ENCODE results near the gene DIP2B. TPM values are rescaled to one million over a fixed set of nuclear protein-coding genes. Genes with fewer than 3 reads are reported as not detected.
A peak's percentile ranks its signal among the peaks of the same experiment; 100 is the strongest.

Gene DIP2B
- polyA plus RNA-seq, 3 donors = 3.5 to 12.3 (median 6.5) TPM

GRCh38 chr12:50771409-50771808 lies 266.6 kb downstream of the DIP2B start:
- intact Hi-C loops (cut with micrococcal nuclease) = no loop called here
- H3K36me3 ChIP-seq (replicated peaks in 1 of 2; ENCODE audit: control insufficient read depth in 1 of 2, insufficient read depth in 2 of 2, low read length in 2 of 2) = peaks cover 3 to 31% of the 10 kb centered on the region in 2 donors

GRCh38 chr12:50772470-50772869 lies 267.7 kb downstream of the DIP2B start:
- intact Hi-C loops (cut with micrococcal nuclease) = no loop called here
- Histone ChIP-seq H3K4me2 (replicated peaks; ENCODE audit: extremely low read depth, low read length, poor library complexity, severe bottlenecking) (no peak overlapping the region), H3K9ac (ENCODE audit: insufficient read depth, low read length, poor library complexity, severe bottlenecking) (no peak overlapping the region), H2AFZ (ENCODE audit: insufficient read depth, low read depth, low read length, poor library complexity, severe bottlenecking) (no peak overlapping the region), H3K4me3 (replicated peaks in 1 of 3; ENCODE audit: low read depth in 2 of 3, low read length in 3 of 3) (no peak overlapping the region), H3K27me3 (ENCODE audit: control insufficient read depth in 2 of 2, insufficient read depth in 2 of 2, low read length in 2 of 2) (no peaks in the 10 kb centered on the region), H3K9me3 (replicated peaks in 1 of 2; ENCODE audit: control insufficient read depth in 1 of 2, insufficient read depth in 1 of 2, low read length in 2 of 2) (no peaks in the 10 kb centered on the region), H4K20me1 (ENCODE audit: insufficient read depth, low read length) (peaks cover 55% of the 10 kb centered on the region), H3K27ac (ENCODE audit: low read depth in 1 of 2, low read length in 2 of 2) (no peak overlapping the region), H3K36me3 (replicated peaks in 1 of 2; ENCODE audit: control insufficient read depth in 1 of 2, insufficient read depth in 2 of 2, low read length in 2 of 2) (peaks cover 3 to 31% of the 10 kb centered on the region in 2 donors), H3K4me1 (ENCODE audit: control insufficient read depth in 1 of 2, insufficient read depth in 2 of 2, low read length in 2 of 2) (no peaks in the 10 kb centered on the region), H3K79me2 (ENCODE audit: insufficient read depth, low read length) (peaks cover 94% of the 10 kb centered on the region)
- Mint-ChIP-seq H3K9me3 (no peaks in the 10 kb centered on the region), H3K27me3 (ENCODE audit: low read depth in 3 of 3) (peaks cover 0 to 2% (median 0%) of the 10 kb centered on the region in 3 donors), H3K4me1 (no peaks in the 10 kb centered on the region), H3K27ac (peak overlapping the region in 2 of 7 donors; percentile 28 to 86), H3K36me3 (peaks cover 24 to 49% of the 10 kb centered on the region in 2 donors), H3K4me3 (no peak overlapping the region)
- no peak for TF ChIP-seq CTCF (IDR thresholded peaks at IDR 0.05)
- DNase-seq = no peak
- no CpG with 5 or more reads among the region's 5 CpGs for WGBS (ENCODE audit: insufficient coverage)

More at GRCh38 chr12:50771409-50771808, 266.6 kb downstream of the DIP2B start:
- H3K9me3 ChIP-seq (replicated peaks in 1 of 2; ENCODE audit: control insufficient read depth in 1 of 2, insufficient read depth in 1 of 2, low read length in 2 of 2) = no peaks in the 10 kb centered on the region
- no peak overlapping the region for H2AFZ ChIP-seq (ENCODE audit: insufficient read depth, low read depth, low read length, poor library complexity, severe bottlenecking)
- H3K27ac ChIP-seq (ENCODE audit: low read depth in 1 of 2, low read length in 2 of 2) = no peak overlapping the region
- Mint-ChIP-seq H3K27me3 (ENCODE audit: low read depth in 3 of 3) (peaks cover 0 to 2% (median 0%) of the 10 kb centered on the region in 3 donors), H3K9me3 (no peaks in the 10 kb centered on the region), H3K27ac (no peak overlapping the region), H3K4me3 (no peak overlapping the region), H3K4me1 (no peaks in the 10 kb centered on the region), H3K36me3 (peaks cover 24 to 49% of the 10 kb centered on the region in 2 donors)
- DNase-seq = no peak
- no peaks in the 10 kb centered on the region for H3K27me3 ChIP-seq (ENCODE audit: control insufficient read depth in 2 of 2, insufficient read depth in 2 of 2, low read length in 2 of 2)
- no peak overlapping the region for H3K4me2 ChIP-seq (replicated peaks; ENCODE audit: extremely low read depth, low read length, poor library complexity, severe bottlenecking)
- TF ChIP-seq CTCF (IDR thresholded peaks at IDR 0.05) = no peak
- no peak overlapping the region for H3K4me3 ChIP-seq (replicated peaks in 1 of 3; ENCODE audit: low read depth in 2 of 3, low read length in 3 of 3)
- H3K79me2 ChIP-seq (ENCODE audit: insufficient read depth, low read length) = peaks cover 95% of the 10 kb centered on the region
- WGBS (ENCODE audit: insufficient coverage) = 96% methylated on average over 4 of the region's 5 CpGs
- H3K4me1 ChIP-seq (ENCODE audit: control insufficient read depth in 1 of 2, insufficient read depth in 2 of 2, low read length in 2 of 2) = no peaks in the 10 kb centered on the region
- H3K9ac ChIP-seq (ENCODE audit: insufficient read depth, low read length, poor library complexity, severe bottlenecking) = no peak overlapping the region
- H4K20me1 ChIP-seq (ENCODE audit: insufficient read depth, low read length) = peaks cover 58% of the 10 kb centered on the region

All from CD14-positive monocyte (primary cell).